MM.1S (cell line): ENCODE measurements around the gene PCOLCE2.

ENCODE experiments used
- EZH2phosphoT487 ChIP-seq: fragments of 300-600 bp; sonication (generic); IDR thresholded peaks from 2 replicates; pipeline ENCODE4 v1.6.1; 2018; ENCODE audit warnings: antibody characterized with exemption, low read length
- TF ChIP-seq, protein P1 (sequence below): fragments of 300-600 bp; sonication (generic); IDR thresholded peaks from 2 replicates; pipeline ENCODE4 v1.5.1; 2016; ENCODE audit warnings: antibody characterized with exemption, low read length, mixed read lengths

DNA sequence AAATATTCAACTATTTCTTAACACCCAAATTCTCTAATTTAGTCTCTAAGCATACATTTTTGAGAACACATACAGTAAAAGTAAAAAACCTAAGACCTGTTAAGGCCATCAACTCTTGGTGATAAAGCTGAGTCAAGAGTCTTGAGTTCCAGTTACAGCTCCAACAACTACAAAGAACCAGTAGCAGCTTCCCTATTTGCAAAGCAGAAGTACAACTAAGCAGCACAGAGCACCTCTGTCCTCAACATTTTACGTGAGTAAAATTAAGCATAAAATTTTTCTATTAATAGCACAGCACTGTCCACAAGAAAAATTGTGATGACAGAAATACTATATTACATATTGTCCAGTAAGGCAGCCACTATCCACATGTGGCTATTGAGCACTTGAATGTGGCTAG, 4.4 kb downstream of the PCOLCE2 start:
- TF ChIP-seq, protein P1, sequence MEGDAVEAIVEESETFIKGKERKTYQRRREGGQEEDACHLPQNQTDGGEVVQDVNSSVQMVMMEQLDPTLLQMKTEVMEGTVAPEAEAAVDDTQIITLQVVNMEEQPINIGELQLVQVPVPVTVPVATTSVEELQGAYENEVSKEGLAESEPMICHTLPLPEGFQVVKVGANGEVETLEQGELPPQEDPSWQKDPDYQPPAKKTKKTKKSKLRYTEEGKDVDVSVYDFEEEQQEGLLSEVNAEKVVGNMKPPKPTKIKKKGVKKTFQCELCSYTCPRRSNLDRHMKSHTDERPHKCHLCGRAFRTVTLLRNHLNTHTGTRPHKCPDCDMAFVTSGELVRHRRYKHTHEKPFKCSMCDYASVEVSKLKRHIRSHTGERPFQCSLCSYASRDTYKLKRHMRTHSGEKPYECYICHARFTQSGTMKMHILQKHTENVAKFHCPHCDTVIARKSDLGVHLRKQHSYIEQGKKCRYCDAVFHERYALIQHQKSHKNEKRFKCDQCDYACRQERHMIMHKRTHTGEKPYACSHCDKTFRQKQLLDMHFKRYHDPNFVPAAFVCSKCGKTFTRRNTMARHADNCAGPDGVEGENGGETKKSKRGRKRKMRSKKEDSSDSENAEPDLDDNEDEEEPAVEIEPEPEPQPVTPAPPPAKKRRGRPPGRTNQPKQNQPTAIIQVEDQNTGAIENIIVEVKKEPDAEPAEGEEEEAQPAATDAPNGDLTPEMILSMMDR = no peak
- TF ChIP-seq EZH2phosphoT487 = no peak
